ENCODE measurements around the gene PTPRK.
A peak's percentile ranks its signal among the peaks of the same experiment; 100 is the strongest.

The PTPRK gene

GRCh38 chr6:128519931-128520435, 416 bp downstream of the PTPRK start:
- peak overlapping the region; percentile 99 for H3K27ac ChIP-seq
- no peak for DNase-seq
- in situ Hi-C loops (cut with HindIII; ENCODE audit: low pct_ligation_motif_present, low sequenced_read_pairs) = no loop called here

GRCh38 chr6:128519132-128519930, 1.1 kb downstream of the PTPRK start:
- DNase-seq = no peak
- in situ Hi-C loops (cut with HindIII; ENCODE audit: low pct_ligation_motif_present, low sequenced_read_pairs) = no loop called here
- peak overlapping the region; percentile 99 for H3K4me3 ChIP-seq (ENCODE audit: low read depth, low read length)
- peak overlapping the region; percentile 99 for H3K27ac ChIP-seq
- peak; percentile 44 for TF ChIP-seq CTCF (IDR thresholded peaks at IDR 0.05; ENCODE audit: low read depth, low read length, missing control alignments)
- H3K27me3 ChIP-seq (replicated peaks) = no peaks in the 10 kb centered on the region
- H3K36me3 ChIP-seq (replicated peaks) = no peaks in the 10 kb centered on the region

More at GRCh38 chr6:128519931-128520435, 416 bp downstream of the PTPRK start:
- Histone ChIP-seq H3K27me3 (replicated peaks) (no peaks in the 10 kb centered on the region), H3K4me3 (ENCODE audit: low read depth, low read length) (peak overlapping the region; percentile 99), H3K36me3 (replicated peaks) (no peaks in the 10 kb centered on the region)
- TF ChIP-seq CTCF (IDR thresholded peaks at IDR 0.05; ENCODE audit: low read depth, low read length, missing control alignments) = no peak

- DNase-seq = no peak
- H3K4me3 ChIP-seq (ENCODE audit: low read depth, low read length) = peak overlapping the region; percentile 99
- H3K27ac ChIP-seq = peak overlapping the region; percentile 99
- in situ Hi-C loops (cut with HindIII; ENCODE audit: low pct_ligation_motif_present, low sequenced_read_pairs) = no loop called here
- H3K36me3 ChIP-seq (replicated peaks) = no peaks in the 10 kb centered on the region
- TF ChIP-seq CTCF (IDR thresholded peaks at IDR 0.05; ENCODE audit: low read depth, low read length, missing control alignments) = no peak
- no peaks in the 10 kb centered on the region for H3K27me3 ChIP-seq (replicated peaks)
These were observed 1.8 kb downstream of the PTPRK start for GRCh38 chr6:128518434-128519131.

- in situ Hi-C loops (cut with HindIII; ENCODE audit: low pct_ligation_motif_present, low sequenced_read_pairs) = no loop called here
- Histone ChIP-seq H3K27me3 (replicated peaks) (no peaks in the 10 kb centered on the region), H3K4me3 (ENCODE audit: low read depth, low read length) (no peak overlapping the region)
These were observed 3.3 kb downstream of the PTPRK start for GRCh38 chr6:128517124-128517523.

GRCh38 chr6:128516514-128516898, 3.9 kb downstream of the PTPRK start:
- Histone ChIP-seq H3K27me3 (replicated peaks) (no peaks in the 10 kb centered on the region), H3K4me3 (ENCODE audit: low read depth, low read length) (no peak overlapping the region), H3K27ac (peak overlapping the region; percentile 60), H3K36me3 (replicated peaks) (no peaks in the 10 kb centered on the region)
- TF ChIP-seq CTCF (IDR thresholded peaks at IDR 0.05; ENCODE audit: low read depth, low read length, missing control alignments) = peak; percentile 38
- no peak for DNase-seq
- in situ Hi-C loops (cut with HindIII; ENCODE audit: low pct_ligation_motif_present, low sequenced_read_pairs) = no loop called here

More at GRCh38 chr6:128517124-128517523, 3.3 kb downstream of the PTPRK start:
- DNase-seq = no peak
- Histone ChIP-seq H3K27ac (no peak overlapping the region), H3K36me3 (replicated peaks) (no peaks in the 10 kb centered on the region)
- no peak for TF ChIP-seq CTCF (IDR thresholded peaks at IDR 0.05; ENCODE audit: low read depth, low read length, missing control alignments)
